ENCODE data around the gene EFCAB6. TPM values are rescaled to one million over a fixed set of nuclear protein-coding genes. Genes with fewer than 3 reads are reported as not detected.

Gene EFCAB6
- total and polyA plus RNA-seq, 4 donors = 0.14 to 2.1 (median 0.53) TPM

GRCh38 chr22:43516996-43517635, 295.0 kb downstream of the EFCAB6 start:
- DNase-seq (ENCODE audit: low spot score) = no peak
- Histone ChIP-seq H3K4me1 (ENCODE audit: control insufficient read depth in 4 of 4, insufficient read depth in 4 of 4, low read length in 3 of 4) (no peaks in the 10 kb centered on the region), H3K27me3 (ENCODE audit: control insufficient read depth in 4 of 4, insufficient read depth in 4 of 4, low read length in 3 of 4) (no peaks in the 10 kb centered on the region), H3K9me3 (ENCODE audit: control insufficient read depth in 4 of 4, low read length in 3 of 4) (no peaks in the 10 kb centered on the region), H3K4me3 (ENCODE audit: low read depth in 1 of 3, low read length in 3 of 3) (no peak overlapping the region), H3K36me3 (ENCODE audit: control insufficient read depth in 4 of 4, insufficient read depth in 3 of 4, low read depth in 1 of 4, low read length in 3 of 4) (no peaks in the 10 kb centered on the region), H3K9ac (ENCODE audit: low read depth in 1 of 2, low read length in 2 of 2) (no peak overlapping the region), H3K27ac (ENCODE audit: low read depth in 1 of 2, low read length in 2 of 2) (no peak overlapping the region)
- TF ChIP-seq HNF4A (conservative IDR thresholded peaks at IDR 0.05) = no peak
- no peak for TF ChIP-seq GABPA (IDR thresholded peaks at IDR 0.05 in 1 of 2, conservative IDR thresholded peaks at IDR 0.05 in 1 of 2)
- no peak for TF ChIP-seq TAF1 (conservative IDR thresholded peaks at IDR 0.05)
- no peak for TF ChIP-seq ZBTB33 (IDR thresholded peaks at IDR 0.05)
- no peak for TF ChIP-seq FOXA2 (IDR thresholded peaks at IDR 0.05)
- TF ChIP-seq NR2F2 (IDR thresholded peaks at IDR 0.05) = no peak
- no peak for TF ChIP-seq SP1 (IDR thresholded peaks at IDR 0.05)
- TF ChIP-seq CTCF (IDR thresholded peaks at IDR 0.05; ENCODE audit: low read depth, low read length, missing input control) = no peak
- no peak for TF ChIP-seq ATF3 (IDR thresholded peaks at IDR 0.05)
- TF ChIP-seq YY1 (IDR thresholded peaks at IDR 0.05) = no peak
- no peak for TF ChIP-seq MAX (IDR thresholded peaks at IDR 0.05)
- TF ChIP-seq EGR1 (IDR thresholded peaks at IDR 0.05; ENCODE audit: low read depth in 2 of 2) = no peak
- TF ChIP-seq REST (IDR thresholded peaks at IDR 0.05) = no peak
- no peak for TF ChIP-seq RAD21 (IDR thresholded peaks at IDR 0.05)
- TF ChIP-seq FOXA1 (IDR thresholded peaks at IDR 0.05) = no peak
- 85% methylated on average over 14 of the region's 14 CpGs for WGBS

GRCh38 chr22:43516386-43516785, 295.7 kb downstream of the EFCAB6 start:
- no peaks in the 10 kb centered on the region for H3K27me3 ChIP-seq (ENCODE audit: control insufficient read depth in 4 of 4, insufficient read depth in 4 of 4, low read length in 3 of 4)

More at GRCh38 chr22:43516386-43516785, 295.7 kb downstream of the EFCAB6 start:
- no peak overlapping the region for H3K4me3 ChIP-seq (ENCODE audit: low read depth in 1 of 3, low read length in 3 of 3)
- DNase-seq (ENCODE audit: low spot score) = no peak
- H3K36me3 ChIP-seq (ENCODE audit: control insufficient read depth in 4 of 4, insufficient read depth in 3 of 4, low read depth in 1 of 4, low read length in 3 of 4) = no peaks in the 10 kb centered on the region
- no peak overlapping the region for H3K9ac ChIP-seq (ENCODE audit: low read depth in 1 of 2, low read length in 2 of 2)
- no peaks in the 10 kb centered on the region for H3K4me1 ChIP-seq (ENCODE audit: control insufficient read depth in 4 of 4, insufficient read depth in 4 of 4, low read length in 3 of 4)
- H3K9me3 ChIP-seq (ENCODE audit: control insufficient read depth in 4 of 4, low read length in 3 of 4) = no peaks in the 10 kb centered on the region
- no peak overlapping the region for H3K27ac ChIP-seq (ENCODE audit: low read depth in 1 of 2, low read length in 2 of 2)
- WGBS = 78% methylated on average over 14 of the region's 14 CpGs
- TF ChIP-seq HNF4G (IDR thresholded peaks at IDR 0.05) = no peak
